ENCODE measurements around the gene ANXA11.

Gene ANXA11

DNA sequence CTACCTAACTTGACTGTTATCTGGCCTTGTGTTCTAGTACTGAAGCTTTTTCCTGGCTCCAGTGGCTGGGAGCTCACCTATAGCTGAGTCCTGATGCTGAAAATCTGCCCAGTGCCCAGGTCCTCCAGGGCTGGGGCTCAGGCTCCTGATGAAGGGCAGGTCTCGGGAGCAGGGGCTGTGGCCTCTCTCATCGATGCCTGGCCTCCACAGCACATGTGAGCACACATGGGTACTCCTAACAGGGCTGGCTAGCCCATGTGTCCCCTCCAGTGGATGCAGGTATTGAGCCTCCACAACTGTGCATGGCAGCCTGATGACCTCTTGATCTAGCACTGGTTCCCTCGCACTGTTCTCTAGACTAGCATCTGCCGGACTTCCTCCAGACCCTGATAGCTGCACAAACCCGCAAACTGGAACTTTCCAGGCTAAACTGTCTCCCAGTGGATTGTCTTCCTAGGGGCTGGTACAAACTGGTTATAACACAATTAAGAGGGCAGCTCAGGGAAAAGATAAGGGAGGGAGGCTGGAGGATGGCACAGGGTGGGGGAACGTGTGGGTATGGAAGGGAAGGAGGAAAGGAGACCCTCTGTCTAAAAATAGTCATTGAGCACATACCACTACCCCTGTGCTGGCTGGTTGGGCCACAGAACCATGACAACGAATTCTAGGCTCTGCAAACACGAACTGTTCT lies 37.7 kb downstream of the ANXA11 start:
- POLR2A ChIA-PET, result interaction anchor here (1.3 kb wide), 1 partner anchor 9 kb away, joined by 3 read pairs; no protein-coding TSS in a partner anchor

DNA sequence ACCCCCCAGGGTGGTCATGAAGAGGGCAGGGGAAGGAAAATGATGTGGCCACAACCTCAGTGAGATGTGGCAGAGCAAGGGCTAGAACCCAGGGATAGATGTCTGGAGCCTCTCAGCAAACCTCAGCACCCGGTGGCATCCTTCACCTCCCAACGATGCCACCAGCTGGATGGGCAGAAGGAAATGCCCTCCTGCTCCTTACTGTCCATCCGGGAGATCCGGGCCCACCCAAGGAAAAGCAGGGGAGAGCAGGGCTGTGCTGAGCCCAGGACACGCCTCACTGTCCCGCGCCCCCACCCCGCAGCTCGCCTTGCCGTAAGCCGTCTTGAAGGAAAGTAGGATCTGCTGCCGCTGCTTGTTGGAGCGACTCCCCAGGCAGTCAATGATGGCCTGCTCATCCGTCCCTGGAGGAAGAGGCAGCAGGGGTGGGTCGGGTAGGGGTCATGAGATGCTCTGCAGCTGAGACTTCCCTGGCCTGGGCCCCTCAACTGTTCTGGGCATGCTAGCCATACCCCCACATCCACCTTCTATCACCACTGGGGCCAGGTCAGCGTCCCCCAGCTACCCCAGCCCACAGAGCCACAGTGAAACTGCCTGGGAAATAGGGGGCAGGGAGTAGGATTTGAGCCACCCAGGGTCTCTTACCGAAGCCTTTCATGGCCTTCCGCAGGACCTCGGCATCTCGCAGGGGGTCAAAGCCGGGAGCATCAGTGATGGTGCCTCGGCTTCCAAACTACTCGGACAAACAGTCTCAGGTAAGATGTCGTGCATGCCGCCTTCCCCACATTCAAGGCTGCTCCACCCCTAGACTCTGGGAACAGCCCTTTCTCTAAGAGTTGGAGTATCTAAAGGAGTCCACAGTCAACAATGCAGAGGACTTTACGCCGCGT lies 38.5 kb downstream of the ANXA11 start:
- no peak overlapping the region for H3K4me3 ChIP-seq (ENCODE audit: low read depth, low read length)
- H3K9me3 ChIP-seq (ENCODE audit: control insufficient read depth, insufficient read depth, low read depth, low read length), result no peaks in the 10 kb centered on the region
- no peaks in the 10 kb centered on the region for H3K4me1 ChIP-seq (ENCODE audit: control insufficient read depth, insufficient read depth, low read length)
- CTCF ChIA-PET, result interaction anchor here (0.6 to 0.7 kb wide), 2 partner anchors 54 to 195 kb away, joined by 3 read pairs; no protein-coding TSS in a partner anchor
- TF ChIP-seq ZNF621 (tag by site-specific recombination; IDR thresholded peaks at IDR 0.05), result no peak
- no peak for TF ChIP-seq ZNF10 (tag by site-specific recombination; IDR thresholded peaks at IDR 0.05)
- TF ChIP-seq FEZF1 (tag by site-specific recombination; IDR thresholded peaks at IDR 0.05), result no peak
- TF ChIP-seq ZNF391 (tag by site-specific recombination; IDR thresholded peaks at IDR 0.05; ENCODE audit: borderline replicate concordance, low read depth), result no peak
- TF ChIP-seq ZNF48 (tag by site-specific recombination; IDR thresholded peaks at IDR 0.05), result no peak
- TF ChIP-seq ZNF2 (tag by site-specific recombination; IDR thresholded peaks at IDR 0.05), result no peak
- no peak for TF ChIP-seq ZBTB17 (tag by site-specific recombination; IDR thresholded peaks at IDR 0.05)
- TF ChIP-seq, protein P1, sequence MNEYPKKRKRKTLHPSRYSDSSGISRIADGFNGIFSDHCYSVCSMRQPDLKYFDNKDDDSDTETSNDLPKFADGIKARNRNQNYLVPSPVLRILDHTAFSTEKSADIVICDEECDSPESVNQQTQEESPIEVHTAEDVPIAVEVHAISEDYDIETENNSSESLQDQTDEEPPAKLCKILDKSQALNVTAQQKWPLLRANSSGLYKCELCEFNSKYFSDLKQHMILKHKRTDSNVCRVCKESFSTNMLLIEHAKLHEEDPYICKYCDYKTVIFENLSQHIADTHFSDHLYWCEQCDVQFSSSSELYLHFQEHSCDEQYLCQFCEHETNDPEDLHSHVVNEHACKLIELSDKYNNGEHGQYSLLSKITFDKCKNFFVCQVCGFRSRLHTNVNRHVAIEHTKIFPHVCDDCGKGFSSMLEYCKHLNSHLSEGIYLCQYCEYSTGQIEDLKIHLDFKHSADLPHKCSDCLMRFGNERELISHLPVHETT (tag by site-specific recombination; IDR thresholded peaks at IDR 0.05), result no peak
- TF ChIP-seq SP2 (tag by site-specific recombination; IDR thresholded peaks at IDR 0.05), result no peak
- peaks cover 0 to 80% of the 10 kb centered on the region in 2 experiments; a peak in 2 of 3 replicates for H3K36me3 ChIP-seq (ENCODE audit: control insufficient read depth in 2 of 2, insufficient read depth in 1 of 2, low read length in 2 of 2)
- H3K27ac ChIP-seq (ENCODE audit: extremely low read depth, low read depth, low read length), result no peak overlapping the region
- POLR2A ChIA-PET, result interaction anchor here (1.3 kb wide), 1 partner anchor 8 kb away, joined by 3 read pairs; no protein-coding TSS in a partner anchor

More for the DNA sequence above, 37.7 kb downstream of the ANXA11 start:
- peaks cover 0 to 79% of the 10 kb centered on the region in 2 experiments; a peak in 2 of 3 replicates for H3K36me3 ChIP-seq (ENCODE audit: control insufficient read depth in 2 of 2, insufficient read depth in 1 of 2, low read length in 2 of 2)
- TF ChIP-seq ZNF239 (tag by site-specific recombination; IDR thresholded peaks at IDR 0.05) (no peak), ZNF157 (tag by site-specific recombination; IDR thresholded peaks at IDR 0.05) (no peak), ZNF561 (tag by site-specific recombination; IDR thresholded peaks at IDR 0.05; ENCODE audit: borderline replicate concordance) (no peak), TRIM28 (IDR thresholded peaks at IDR 0.05; ENCODE audit: borderline replicate concordance, low read length) (no peak), ZNF585B (tag by site-specific recombination; IDR thresholded peaks at IDR 0.05) (no peak), ZNF521 (tag by site-specific recombination; IDR thresholded peaks at IDR 0.05) (no peak), KLF10 (tag by site-specific recombination; IDR thresholded peaks at IDR 0.05) (no peak), ZNF223 (tag by site-specific recombination; IDR thresholded peaks at IDR 0.05) (no peak), ZNF621 (tag by site-specific recombination; IDR thresholded peaks at IDR 0.05) (no peak), ZNF248 (tag by site-specific recombination; IDR thresholded peaks at IDR 0.05) (no peak), ZNF174 (tag by site-specific recombination; IDR thresholded peaks at IDR 0.05) (no peak)
- TF ChIP-seq, protein P2, sequence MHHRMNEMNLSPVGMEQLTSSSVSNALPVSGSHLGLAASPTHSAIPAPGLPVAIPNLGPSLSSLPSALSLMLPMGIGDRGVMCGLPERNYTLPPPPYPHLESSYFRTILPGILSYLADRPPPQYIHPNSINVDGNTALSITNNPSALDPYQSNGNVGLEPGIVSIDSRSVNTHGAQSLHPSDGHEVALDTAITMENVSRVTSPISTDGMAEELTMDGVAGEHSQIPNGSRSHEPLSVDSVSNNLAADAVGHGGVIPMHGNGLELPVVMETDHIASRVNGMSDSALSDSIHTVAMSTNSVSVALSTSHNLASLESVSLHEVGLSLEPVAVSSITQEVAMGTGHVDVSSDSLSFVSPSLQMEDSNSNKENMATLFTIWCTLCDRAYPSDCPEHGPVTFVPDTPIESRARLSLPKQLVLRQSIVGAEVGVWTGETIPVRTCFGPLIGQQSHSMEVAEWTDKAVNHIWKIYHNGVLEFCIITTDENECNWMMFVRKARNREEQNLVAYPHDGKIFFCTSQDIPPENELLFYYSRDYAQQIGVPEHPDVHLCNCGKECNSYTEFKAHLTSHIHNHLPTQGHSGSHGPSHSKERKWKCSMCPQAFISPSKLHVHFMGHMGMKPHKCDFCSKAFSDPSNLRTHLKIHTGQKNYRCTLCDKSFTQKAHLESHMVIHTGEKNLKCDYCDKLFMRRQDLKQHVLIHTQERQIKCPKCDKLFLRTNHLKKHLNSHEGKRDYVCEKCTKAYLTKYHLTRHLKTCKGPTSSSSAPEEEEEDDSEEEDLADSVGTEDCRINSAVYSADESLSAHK (tag by site-specific recombination; IDR thresholded peaks at IDR 0.05), result no peak
- H3K4me3 ChIP-seq (ENCODE audit: low read depth, low read length), result no peak overlapping the region
- CTCF ChIA-PET, result interaction anchor here (0.7 to 0.8 kb wide), 2 partner anchors 19 to 196 kb away, joined by 3 to 5 read pairs; no protein-coding TSS in a partner anchor
- no peaks in the 10 kb centered on the region for H3K4me1 ChIP-seq (ENCODE audit: control insufficient read depth, insufficient read depth, low read length)
- no peaks in the 10 kb centered on the region for H3K9me3 ChIP-seq (ENCODE audit: control insufficient read depth, insufficient read depth, low read depth, low read length)
- H3K27ac ChIP-seq (ENCODE audit: extremely low read depth, low read depth, low read length), result no peak overlapping the region

All from HEK293 (cell line).